ENCODE results near the gene LTA.

DNA sequence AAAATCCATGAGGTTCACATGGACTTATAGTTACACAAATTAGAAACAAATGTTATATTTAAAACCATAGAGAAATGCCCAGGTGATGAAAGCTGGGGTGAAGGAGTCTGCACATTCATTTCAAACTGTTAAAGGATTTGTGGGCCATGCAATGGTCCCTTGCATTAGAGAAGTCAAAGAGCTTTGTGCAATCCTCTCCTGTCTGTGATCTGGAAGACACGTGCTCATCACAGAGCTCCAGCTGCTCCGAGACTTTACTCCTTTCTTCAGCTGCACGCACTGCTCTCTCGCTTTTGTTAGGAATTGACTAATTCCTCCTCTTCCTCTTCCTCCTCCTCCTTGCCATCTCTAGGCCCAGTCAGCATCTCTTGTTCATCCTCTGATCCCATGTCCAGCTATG is 38.9 kb downstream of the LTA start:
- TF ChIP-seq, protein P1, sequence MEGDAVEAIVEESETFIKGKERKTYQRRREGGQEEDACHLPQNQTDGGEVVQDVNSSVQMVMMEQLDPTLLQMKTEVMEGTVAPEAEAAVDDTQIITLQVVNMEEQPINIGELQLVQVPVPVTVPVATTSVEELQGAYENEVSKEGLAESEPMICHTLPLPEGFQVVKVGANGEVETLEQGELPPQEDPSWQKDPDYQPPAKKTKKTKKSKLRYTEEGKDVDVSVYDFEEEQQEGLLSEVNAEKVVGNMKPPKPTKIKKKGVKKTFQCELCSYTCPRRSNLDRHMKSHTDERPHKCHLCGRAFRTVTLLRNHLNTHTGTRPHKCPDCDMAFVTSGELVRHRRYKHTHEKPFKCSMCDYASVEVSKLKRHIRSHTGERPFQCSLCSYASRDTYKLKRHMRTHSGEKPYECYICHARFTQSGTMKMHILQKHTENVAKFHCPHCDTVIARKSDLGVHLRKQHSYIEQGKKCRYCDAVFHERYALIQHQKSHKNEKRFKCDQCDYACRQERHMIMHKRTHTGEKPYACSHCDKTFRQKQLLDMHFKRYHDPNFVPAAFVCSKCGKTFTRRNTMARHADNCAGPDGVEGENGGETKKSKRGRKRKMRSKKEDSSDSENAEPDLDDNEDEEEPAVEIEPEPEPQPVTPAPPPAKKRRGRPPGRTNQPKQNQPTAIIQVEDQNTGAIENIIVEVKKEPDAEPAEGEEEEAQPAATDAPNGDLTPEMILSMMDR (conservative IDR thresholded peaks at IDR 0.05): no peak
- TF ChIP-seq ZFX (IDR thresholded peaks at IDR 0.05): no peak
